HL-60/S4 (cell line): ENCODE measurements around the gene MAPK8IP2.
"Not testable (repeated sequence)": the region's sequence is repeated elsewhere in the genome, so short reads cannot be mapped to it uniquely, and the experiment has no call there.

Experiments used
- in situ Hi-C: fragments of 300-500 bp; cut with MboI; formaldehyde crosslinking; loops from 2 replicates; pipeline ENCODE4 v1.14.3; 2022; ENCODE audit warnings: low sequenced_read_pairs

Gene MAPK8IP2

GRCh38 chr22:50599816-50600455 lies 657 bp upstream of the MAPK8IP2 start:
- in situ Hi-C loops: no loop called here

- in situ Hi-C loops: no loop called here
These were observed 525 bp downstream of the MAPK8IP2 start for GRCh38 chr22:50600967-50601668.

DNA sequence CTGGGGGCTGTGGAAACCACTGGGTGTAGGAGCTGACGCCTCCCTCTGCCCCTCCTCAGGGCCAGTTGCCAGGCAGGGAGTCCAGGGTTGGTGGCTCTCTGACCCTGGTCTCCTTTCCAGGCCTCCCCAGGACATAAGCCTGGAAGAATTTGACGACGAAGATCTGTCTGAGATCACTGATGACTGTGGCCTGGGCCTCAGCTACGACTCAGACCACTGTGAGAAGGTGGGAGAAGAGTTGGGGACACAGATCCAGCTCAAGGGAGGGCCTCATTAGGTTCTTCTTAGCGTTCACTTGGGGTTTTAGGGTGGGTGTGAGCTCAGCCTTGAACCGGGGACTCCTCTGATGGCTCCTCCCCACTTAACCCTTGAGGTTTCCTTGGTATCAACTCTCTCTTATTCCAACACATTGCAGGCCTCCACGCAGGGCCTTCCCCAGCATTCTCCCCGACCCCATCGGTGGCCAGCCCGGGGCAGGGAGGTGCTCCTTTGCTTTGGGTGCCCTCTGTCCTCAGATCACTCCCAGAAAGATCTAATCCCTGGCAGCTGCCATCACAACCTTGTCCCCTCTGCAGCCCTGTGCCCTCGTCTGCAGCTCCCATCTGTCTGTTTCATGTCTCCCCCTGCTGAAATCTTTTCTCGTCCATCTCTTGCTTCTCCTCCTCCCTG lies 1.2 kb downstream of the MAPK8IP2 start:
- in situ Hi-C loops: no loop called here

- in situ Hi-C loops: no loop called here
These were observed 1.7 kb downstream of the MAPK8IP2 start for GRCh38 chr22:50602338-50602700.

DNA sequence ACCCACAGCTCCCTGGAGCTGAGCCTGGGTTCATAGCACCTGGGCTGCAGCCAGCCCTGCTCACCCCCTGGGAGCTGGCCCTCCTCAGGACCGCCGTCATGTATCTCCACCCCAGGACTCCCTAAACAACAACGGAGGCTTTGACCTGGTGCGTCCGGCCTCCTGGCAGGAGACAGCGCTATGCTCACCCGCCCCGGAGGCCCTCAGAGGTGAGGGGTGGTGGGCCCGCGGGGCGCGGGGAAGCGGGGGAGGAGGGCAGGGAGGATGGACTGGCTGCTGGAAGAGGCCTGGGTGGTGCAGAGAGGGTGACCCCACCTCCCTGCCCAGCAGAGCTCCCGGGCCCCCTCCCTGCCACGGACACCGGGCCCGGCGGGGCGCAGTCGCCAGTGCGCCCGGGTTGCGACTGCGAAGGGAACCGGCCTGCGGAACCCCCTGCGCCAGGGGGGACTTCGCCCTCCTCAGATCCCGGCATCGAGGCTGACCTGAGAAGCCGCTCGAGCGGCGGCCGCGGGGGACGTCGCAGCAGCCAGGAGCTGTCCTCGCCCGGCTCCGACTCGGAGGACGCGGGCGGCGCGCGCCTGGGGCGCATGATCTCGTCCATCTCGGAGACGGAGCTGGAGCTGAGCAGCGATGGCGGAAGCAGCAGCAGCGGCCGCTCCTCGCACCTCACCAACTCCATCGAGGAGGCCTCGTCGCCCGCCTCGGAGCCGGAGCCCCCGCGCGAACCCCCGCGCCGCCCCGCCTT lies 3.1 kb downstream of the MAPK8IP2 start:
- in situ Hi-C loops: no loop called here

- in situ Hi-C loops: no loop called here
These were observed 3.8 kb downstream of the MAPK8IP2 start for GRCh38 chr22:50604256-50605001.

DNA sequence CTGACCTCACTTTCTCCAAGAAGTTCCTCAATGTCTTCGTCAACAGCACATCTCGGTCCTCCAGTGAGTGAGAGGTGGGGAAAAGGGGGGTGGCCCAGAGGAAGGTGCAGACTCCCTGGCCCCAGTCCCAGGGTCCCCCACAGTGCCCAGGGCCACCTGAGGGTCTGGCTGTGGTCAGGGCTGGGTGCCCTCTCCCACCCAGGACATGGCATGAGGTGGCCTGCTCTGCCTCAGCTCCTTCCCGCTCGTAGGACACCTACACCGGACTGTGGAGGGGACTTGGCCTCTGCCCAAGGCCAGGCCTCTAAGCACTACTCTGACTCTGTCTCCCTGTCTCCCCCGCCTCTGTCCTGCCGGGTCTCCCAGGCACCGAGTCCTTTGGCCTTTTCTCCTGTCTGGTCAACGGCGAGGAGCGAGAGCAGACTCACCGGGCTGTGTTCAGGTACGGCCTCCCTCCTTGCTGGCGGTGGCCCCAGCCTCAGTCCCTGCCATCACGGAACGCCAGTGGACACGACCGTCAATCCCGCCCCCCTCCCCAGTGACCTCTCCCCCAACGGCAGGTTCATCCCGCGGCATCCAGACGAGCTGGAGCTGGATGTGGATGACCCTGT lies 4.5 kb downstream of the MAPK8IP2 start:
- in situ Hi-C loops: no loop called here

DNA sequence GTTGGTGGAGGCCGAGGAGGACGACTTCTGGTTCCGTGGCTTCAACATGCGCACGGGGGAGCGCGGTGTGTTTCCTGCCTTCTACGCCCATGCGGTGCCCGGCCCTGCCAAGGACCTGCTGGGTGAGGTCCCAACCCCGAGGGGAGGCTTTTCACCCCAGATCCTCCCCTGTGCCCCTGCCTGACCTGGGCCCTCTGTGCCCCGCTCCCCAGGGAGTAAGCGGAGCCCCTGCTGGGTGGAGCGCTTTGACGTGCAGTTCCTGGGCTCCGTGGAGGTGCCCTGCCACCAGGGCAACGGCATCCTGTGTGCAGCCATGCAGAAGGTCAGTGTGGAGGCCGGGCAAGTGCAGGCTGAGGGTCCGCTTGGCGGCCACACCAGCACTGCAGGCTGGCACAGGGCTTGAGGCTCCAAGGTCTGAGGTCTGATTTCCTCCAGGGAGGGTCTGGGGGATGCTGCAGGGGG lies 5.1 kb downstream of the MAPK8IP2 start:
- in situ Hi-C loops: no loop called here

DNA sequence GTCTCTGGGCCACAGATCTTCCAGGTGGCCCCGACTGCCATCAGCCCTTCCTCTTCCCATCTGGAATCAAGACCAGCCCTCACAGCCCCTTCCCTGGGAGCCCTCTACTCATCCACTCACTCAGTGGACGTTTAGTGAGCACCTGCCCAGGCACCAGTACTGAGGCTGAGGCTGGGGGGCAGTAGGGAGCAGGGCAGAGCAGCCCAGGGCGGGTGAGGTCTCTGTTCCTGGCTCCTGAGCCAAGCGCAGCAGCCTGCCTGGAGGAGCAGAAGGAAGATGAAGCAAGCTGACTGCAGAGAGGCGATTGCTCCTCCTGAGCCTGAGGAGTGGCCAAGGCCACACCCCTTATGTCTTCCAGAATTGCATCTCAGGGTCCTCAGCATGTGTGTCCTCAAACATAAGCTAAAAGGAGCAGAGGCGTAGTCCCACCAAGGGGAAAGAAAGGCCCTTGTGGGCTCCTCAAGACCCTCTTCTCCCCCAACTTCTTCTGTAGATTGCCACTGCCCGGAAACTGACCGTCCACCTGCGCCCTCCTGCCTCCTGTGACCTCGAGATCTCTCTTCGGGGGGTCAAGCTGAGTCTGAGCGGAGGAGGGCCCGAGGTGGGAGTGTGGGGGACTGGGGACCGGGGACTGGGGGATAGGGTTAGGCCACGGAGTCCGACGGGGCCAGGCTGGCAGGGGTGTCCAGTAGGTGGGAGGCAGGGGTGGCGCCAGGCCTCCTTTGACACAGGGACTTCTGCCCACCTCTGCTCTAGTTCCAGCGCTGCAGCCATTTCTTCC lies 5.8 kb downstream of the MAPK8IP2 start:
- in situ Hi-C loops: no loop called here

GRCh38 chr22:50606946-50607658 lies 6.5 kb downstream of the MAPK8IP2 start:
- in situ Hi-C loops: no loop called here

DNA sequence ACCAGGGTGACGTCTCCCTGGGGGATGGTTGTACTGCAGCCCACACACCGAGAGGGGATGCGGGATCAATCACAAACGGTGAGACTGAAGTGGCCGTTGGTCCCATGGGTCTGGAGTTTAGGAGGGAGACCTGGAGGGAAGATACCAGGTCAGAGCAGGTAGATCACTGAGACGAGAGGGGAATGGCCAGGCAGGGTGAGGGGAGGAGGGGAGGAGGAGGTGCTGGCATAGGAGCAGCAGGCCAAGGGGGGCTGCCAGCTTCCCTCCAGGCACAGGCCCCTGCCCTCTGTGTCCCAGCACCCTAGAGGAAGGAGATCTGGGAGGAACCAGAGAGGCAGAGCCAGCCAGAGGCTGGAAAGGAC lies 7.0 kb downstream of the MAPK8IP2 start:
- in situ Hi-C loops: no loop called here

- in situ Hi-C loops: not testable (repeated sequence)
These were observed 7.7 kb downstream of the MAPK8IP2 start for GRCh38 chr22:50608058-50608840.

- in situ Hi-C loops: no loop called here
These were observed 8.4 kb downstream of the MAPK8IP2 start for GRCh38 chr22:50608996-50609395.

- in situ Hi-C loops: no loop called here
These were observed 9.0 kb downstream of the MAPK8IP2 start for GRCh38 chr22:50609599-50609998.

- in situ Hi-C loops: no loop called here
These were observed 9.5 kb downstream of the MAPK8IP2 start for GRCh38 chr22:50610041-50610451.

DNA sequence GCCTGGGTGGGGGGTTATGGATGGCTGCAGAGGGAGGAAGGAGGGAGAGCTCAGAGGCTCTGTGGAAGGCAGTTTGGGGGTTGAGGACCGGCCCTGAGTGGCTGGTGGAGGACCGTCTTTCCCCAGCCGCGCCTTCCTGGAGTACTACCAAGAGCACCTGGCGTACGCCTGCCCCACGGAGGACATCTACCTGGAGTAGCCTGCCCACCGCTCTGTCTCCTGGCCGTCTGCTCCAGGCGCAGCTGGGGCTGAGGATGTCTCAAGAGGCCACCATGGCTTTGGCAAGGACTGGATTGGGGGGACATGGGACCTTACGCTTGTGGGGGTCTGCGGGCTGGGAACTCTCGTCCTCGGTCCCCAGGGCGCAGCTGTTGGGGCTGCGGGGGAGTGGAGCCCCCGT lies 10.0 kb downstream of the MAPK8IP2 start:
- in situ Hi-C loops: no loop called here

DNA sequence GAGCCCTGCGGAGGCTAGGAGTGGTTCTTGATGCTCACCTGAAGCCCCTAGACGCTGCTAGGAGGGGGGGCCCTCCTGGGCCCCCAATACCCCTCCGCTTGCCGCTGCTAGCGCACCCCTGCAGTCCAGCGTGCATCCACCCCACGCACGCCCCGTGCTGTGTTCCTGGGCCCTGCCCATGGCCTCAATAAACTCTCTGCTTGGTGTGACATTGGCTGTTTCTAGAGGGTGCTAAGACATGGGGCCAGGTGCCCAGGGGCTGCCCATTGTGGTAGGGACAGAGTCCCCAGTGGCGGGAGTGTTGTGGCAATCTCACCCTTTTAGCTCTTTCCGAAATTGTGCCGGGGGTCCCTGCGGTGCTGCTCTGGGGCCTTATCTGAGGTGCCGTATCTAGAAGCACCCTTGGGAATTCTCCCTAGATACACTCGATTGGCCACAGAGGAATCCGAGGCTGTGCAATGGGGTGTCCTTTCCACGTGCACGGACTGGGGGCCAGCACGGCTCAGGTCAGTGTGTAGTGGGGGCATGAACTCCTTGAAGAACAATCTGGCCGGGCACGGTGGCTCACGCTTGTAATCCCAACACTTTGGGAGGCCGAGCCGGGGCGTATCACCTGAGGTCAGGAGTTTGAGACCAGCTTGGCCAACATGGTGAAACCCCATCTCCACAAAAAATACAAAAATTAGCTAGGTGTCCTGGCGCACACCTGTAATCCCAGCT lies 10.9 kb downstream of the MAPK8IP2 start:
- in situ Hi-C loops: no loop called here

GRCh38 chr22:50612168-50612527 lies 11.6 kb downstream of the MAPK8IP2 start:
- in situ Hi-C loops: no loop called here
